Coronary artery (tissue), 2 donors: Measurements from ENCODE around the gene ZNF486.
"Not testable (repeated sequence)": the region's sequence is repeated elsewhere in the genome, so short reads cannot be mapped to it uniquely, and the experiment has no call there.

Experiments used
- DNase-seq: peaks from one replicate; pipeline ENCODE4 v3.0.0-alpha.2; 2017; ENCODE audit warnings: low spot score
- H3K27ac ChIP-seq, 2 donors: fragments of 200-600 bp; sonication (generic); one replicate each; pipeline ENCODE4 v1.5.1; 2016 to 2019
- H3K4me3 ChIP-seq: fragments of 200-600 bp; sonication (generic); 2 replicates; pipeline ENCODE4 v1.5.1; 2016; ENCODE audit warnings: mild to moderate bottlenecking, moderate library complexity
- CTCF ChIP-seq: fragments of 200-600 bp; sonication (generic); IDR thresholded peaks from one replicate; pipeline ENCODE4 v1.5.1; 2019; ENCODE audit warnings: antibody characterized with exemption

The ZNF486 gene

DNA sequence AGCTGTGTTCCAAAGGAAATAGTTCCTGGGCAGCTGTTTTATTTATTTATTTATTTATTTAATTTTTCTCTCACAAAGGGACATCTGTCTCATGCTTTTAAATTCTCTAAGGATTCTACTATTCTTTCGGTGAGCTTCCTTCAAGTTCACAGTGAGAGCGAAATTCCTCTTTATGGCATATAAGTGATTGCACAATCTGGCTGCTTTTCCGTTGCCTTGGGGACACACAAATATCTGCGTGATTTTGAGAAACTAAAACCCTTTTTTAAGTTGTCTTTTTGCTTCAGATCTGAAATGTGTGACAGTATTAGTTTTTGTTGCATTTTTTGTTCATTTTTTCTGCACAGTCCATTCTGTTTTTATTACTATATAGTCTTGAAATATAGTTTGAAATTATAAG is 19.2 kb downstream of the ZNF486 start:
- H3K27ac ChIP-seq = no peak overlapping the region
- DNase-seq = no peak
- H3K4me3 ChIP-seq = no peak overlapping the region
- TF ChIP-seq CTCF = no peak

DNA sequence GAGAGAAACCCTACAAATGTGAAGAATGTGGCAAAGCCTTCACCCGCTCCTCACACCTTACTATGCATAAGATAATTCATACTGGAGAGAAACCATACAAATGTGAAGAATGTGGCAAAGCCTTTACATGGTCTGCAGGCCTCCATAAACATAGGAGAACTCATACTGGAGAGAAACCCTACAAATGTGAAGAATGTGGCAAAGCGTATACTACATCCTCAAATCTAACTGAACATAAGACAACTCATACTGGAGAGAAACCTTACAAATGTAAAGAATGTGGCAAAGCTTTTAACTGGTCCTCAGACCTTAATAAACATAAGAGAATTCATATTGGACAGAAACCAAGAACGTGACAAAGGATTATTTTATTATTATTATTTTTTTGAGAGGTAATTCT is 30.7 kb downstream of the ZNF486 start:
- DNase-seq = no peak
- no peak for TF ChIP-seq CTCF
- Histone ChIP-seq H3K4me3 (no peak overlapping the region), H3K27ac (no peak overlapping the region)

DNA sequence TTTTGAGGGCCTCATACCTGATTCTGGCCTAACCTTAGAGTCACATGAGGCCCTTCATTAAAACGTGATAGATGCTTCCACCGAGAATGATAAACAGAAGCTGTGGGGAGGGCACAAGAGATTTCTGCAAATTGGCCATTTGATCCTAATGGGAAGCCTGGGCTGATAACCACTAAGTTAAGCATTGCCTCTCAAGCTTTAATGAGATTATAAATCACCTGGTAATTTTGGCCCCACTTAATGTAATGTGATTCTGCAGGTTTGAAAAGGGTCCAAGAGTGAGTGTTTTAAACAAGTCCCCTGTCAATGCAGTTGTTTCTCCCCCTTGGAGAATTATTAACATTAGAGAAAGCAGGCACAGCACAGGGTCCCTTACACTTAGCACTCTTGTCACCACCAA is 42.0 kb downstream of the ZNF486 start:
- no peak overlapping the region for H3K4me3 ChIP-seq
- H3K27ac ChIP-seq = no peak overlapping the region
- no peak for TF ChIP-seq CTCF
- no peak for DNase-seq

- DNase-seq, H3K27ac ChIP-seq, H3K4me3 ChIP-seq: not testable (repeated sequence)
These were observed 47.4 kb downstream of the ZNF486 start for GRCh38 chr19:20214366-20214765.

DNA sequence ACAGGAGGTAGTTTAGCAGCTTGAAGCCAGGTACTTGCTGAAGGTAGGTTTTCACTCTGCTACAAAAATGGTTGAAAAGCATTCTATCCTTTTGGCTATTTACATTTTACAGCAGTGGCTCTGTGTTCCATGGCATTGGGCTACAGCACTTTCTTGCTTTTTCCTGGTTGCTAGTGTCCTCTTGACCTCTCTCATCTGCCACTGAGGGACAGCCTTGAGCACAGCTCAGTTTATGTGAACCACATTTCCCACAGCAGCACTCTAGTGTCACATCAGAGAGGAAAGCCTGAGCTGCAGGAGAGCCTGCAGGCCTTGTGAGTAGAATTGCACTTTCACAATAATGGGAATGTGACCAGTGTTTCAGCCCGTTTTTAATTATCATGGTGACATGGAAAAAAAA is 54.6 kb downstream of the ZNF486 start:
- H3K4me3 ChIP-seq, DNase-seq, H3K27ac ChIP-seq: not testable (repeated sequence)

- no peak overlapping the region for H3K4me3 ChIP-seq
- TF ChIP-seq CTCF = no peak
- DNase-seq = no peak
- H3K27ac ChIP-seq = no peak overlapping the region
These were observed 66.1 kb downstream of the ZNF486 start for GRCh38 chr19:20233105-20233504.

- H3K4me3 ChIP-seq = no peak overlapping the region
- H3K27ac ChIP-seq = no peak overlapping the region
- no peak for DNase-seq
- TF ChIP-seq CTCF = no peak
These were observed 68.1 kb downstream of the ZNF486 start for GRCh38 chr19:20235156-20235555.

GRCh38 chr19:20237773-20238623 is 71.0 kb downstream of the ZNF486 start:
- DNase-seq = peak; percentile 90
- Histone ChIP-seq H3K27ac (peak overlapping the region in 1 of 2 donors; percentile 8), H3K4me3 (peak overlapping the region; percentile 85)
- no peak for TF ChIP-seq CTCF
